Astrocyte (in vitro differentiated cells and primary cell): ENCODE data around the gene SFMBT2. TPM values are rescaled to one million over a fixed set of nuclear protein-coding genes. Genes with fewer than 3 reads are reported as not detected.

Experiments
- DNase-seq: peaks from one replicate; pipeline ENCODE4 v3.0.0-alpha.2; 2010; ENCODE audit warnings: low read depth
- FAIRE-seq: peaks from 2 replicates; lab custom pipeline; 2011; peaks lifted over from hg19 to GRCh38; lab: Jason Lieb, UNC
- H2AFZ ChIP-seq: 2 replicates; pipeline ENCODE4 v1.6.0; 2012; ENCODE audit warnings: low read depth, low read length, inconsistent platforms
- H3K27ac ChIP-seq: 2 replicates; pipeline ENCODE4 v1.5.1; 2011; ENCODE audit warnings: low read depth, low read length, inconsistent platforms
- H3K27me3 ChIP-seq: 2 replicates; pipeline ENCODE4 v1.6.0; 2011; ENCODE audit warnings: low read length, inconsistent platforms; ENCODE audit not compliant: insufficient read depth
- H3K36me3 ChIP-seq: 2 replicates; pipeline ENCODE4 v1.5.1; 2011; ENCODE audit warnings: low read length, inconsistent platforms; ENCODE audit not compliant: insufficient read depth
- H3K4me1 ChIP-seq: 2 replicates; pipeline ENCODE4 v1.5.1; 2011; ENCODE audit warnings: low read length, inconsistent platforms; ENCODE audit not compliant: insufficient read depth
- H3K4me2 ChIP-seq: 2 replicates; pipeline ENCODE4 v1.6.0; 2012; ENCODE audit warnings: low read length, inconsistent platforms
- H3K4me3 ChIP-seq: 2 replicates; pipeline ENCODE4 v1.5.1; 2011; ENCODE audit warnings: low read depth, mild to moderate bottlenecking, low read length, inconsistent platforms; ENCODE audit not compliant: insufficient read depth
- H3K79me2 ChIP-seq: 2 replicates; pipeline ENCODE4 v1.6.0; 2012; ENCODE audit warnings: mild to moderate bottlenecking, low read length, inconsistent platforms; ENCODE audit not compliant: insufficient read depth
- H3K9ac ChIP-seq: 2 replicates; pipeline ENCODE4 v1.6.0; 2012; ENCODE audit warnings: mild to moderate bottlenecking, low read length, inconsistent platforms
- H3K9me3 ChIP-seq: 2 replicates; pipeline ENCODE4 v1.5.1; 2012; ENCODE audit warnings: low read depth, mild to moderate bottlenecking, low read length, inconsistent platforms; ENCODE audit not compliant: insufficient read depth
- H4K20me1 ChIP-seq: 2 replicates; pipeline ENCODE4 v1.6.0; 2012; ENCODE audit warnings: low read length, inconsistent platforms; ENCODE audit not compliant: insufficient read depth
- H3K27ac Mint-ChIP-seq: one replicate; pipeline ENCODE4 v1.8.0; 2021; ENCODE audit warnings: mild to moderate bottlenecking, mixed read lengths; ENCODE audit not compliant: unreplicated experiment
- H3K27me3 Mint-ChIP-seq: one replicate; pipeline ENCODE4 v1.8.0; 2021; ENCODE audit warnings: low read depth, mixed read lengths; ENCODE audit not compliant: unreplicated experiment
- H3K36me3 Mint-ChIP-seq: one replicate; pipeline ENCODE4 v1.8.0; 2021; ENCODE audit warnings: low read depth, mixed read lengths; ENCODE audit not compliant: unreplicated experiment
- H3K4me1 Mint-ChIP-seq: one replicate; pipeline ENCODE4 v1.8.0; 2021; ENCODE audit warnings: low read depth, mixed read lengths; ENCODE audit not compliant: unreplicated experiment
- H3K4me3 Mint-ChIP-seq: one replicate; pipeline ENCODE4 v1.8.0; 2021; ENCODE audit warnings: mild to moderate bottlenecking, moderate library complexity, mixed read lengths; ENCODE audit not compliant: unreplicated experiment
- H3K9me3 Mint-ChIP-seq: one replicate; pipeline ENCODE4 v1.8.0; 2021; ENCODE audit warnings: mild to moderate bottlenecking, mixed read lengths; ENCODE audit not compliant: unreplicated experiment
- CTCF ChIP-seq: IDR thresholded peaks from 2 replicates; pipeline ENCODE4 v1.5.1; 2011; ENCODE audit warnings: low read depth, mild to moderate bottlenecking, inconsistent platforms, low read length, moderate library complexity; ENCODE audit not compliant: insufficient read depth
- EZH2 ChIP-seq: IDR thresholded peaks from 2 replicates; pipeline ENCODE4 v1.6.1; 2012; ENCODE audit warnings: mild to moderate bottlenecking, low read length, inconsistent platforms; ENCODE audit not compliant: insufficient read depth
- total RNA-seq: library from RNA; stranded (reverse); gene quantifications from 2 replicates; pipeline ENCODE4 v1.2.1, GENCODE V29; 2021

Gene SFMBT2
- total RNA-seq, 1 donor from 2014 or later: 3.9 TPM

GRCh38 chr10:7298495-7298894 lies 112.3 kb downstream of the SFMBT2 start:
- H3K27me3 ChIP-seq: no peaks in the 10 kb centered on the region
- H3K36me3 Mint-ChIP-seq: no peaks in the 10 kb centered on the region
- H3K4me1 ChIP-seq: no peaks in the 10 kb centered on the region
- no peak overlapping the region for H3K27ac ChIP-seq
- DNase-seq (no peak), FAIRE-seq (no peak)
- H3K4me3 Mint-ChIP-seq: no peak overlapping the region
- H3K36me3 ChIP-seq: no peaks in the 10 kb centered on the region
- no peak overlapping the region for H3K4me2 ChIP-seq
- H3K9ac ChIP-seq: no peak overlapping the region
- H3K4me1 Mint-ChIP-seq: peaks cover 27% of the 10 kb centered on the region
- peaks cover 7% of the 10 kb centered on the region for H3K9me3 Mint-ChIP-seq
- no peak overlapping the region for H3K27ac Mint-ChIP-seq
- H4K20me1 ChIP-seq: no peaks in the 10 kb centered on the region
- H3K4me3 ChIP-seq: no peak overlapping the region
- TF ChIP-seq CTCF (no peak), EZH2 (no peak)
- H2AFZ ChIP-seq: no peak overlapping the region
- H3K9me3 ChIP-seq: no peaks in the 10 kb centered on the region
- H3K27me3 Mint-ChIP-seq: peaks cover 3% of the 10 kb centered on the region
- no peaks in the 10 kb centered on the region for H3K79me2 ChIP-seq

- H3K27ac Mint-ChIP-seq: no peak overlapping the region
- peaks cover 4% of the 10 kb centered on the region for H3K27me3 Mint-ChIP-seq
- H3K4me2 ChIP-seq: no peak overlapping the region
- H3K36me3 ChIP-seq: no peaks in the 10 kb centered on the region
- H3K4me1 Mint-ChIP-seq: peaks cover 16% of the 10 kb centered on the region
- H3K9me3 ChIP-seq: no peaks in the 10 kb centered on the region
- no peak for DNase-seq
- TF ChIP-seq EZH2 (no peak), CTCF (no peak)
- H3K9ac ChIP-seq: no peak overlapping the region
- no peaks in the 10 kb centered on the region for H3K36me3 Mint-ChIP-seq
- H3K27ac ChIP-seq: no peak overlapping the region
- H3K79me2 ChIP-seq: no peaks in the 10 kb centered on the region
- H3K4me3 ChIP-seq: no peak overlapping the region
- peaks cover 7% of the 10 kb centered on the region for H3K9me3 Mint-ChIP-seq
- no peak for FAIRE-seq
- H3K4me3 Mint-ChIP-seq: no peak overlapping the region
- no peak overlapping the region for H2AFZ ChIP-seq
- H3K27me3 ChIP-seq: no peaks in the 10 kb centered on the region
- no peaks in the 10 kb centered on the region for H4K20me1 ChIP-seq
- no peaks in the 10 kb centered on the region for H3K4me1 ChIP-seq
These were observed 113.7 kb downstream of the SFMBT2 start for GRCh38 chr10:7297094-7297493.

GRCh38 chr10:7296648-7297047 lies 114.2 kb downstream of the SFMBT2 start:
- peaks cover 4% of the 10 kb centered on the region for H3K27me3 Mint-ChIP-seq
- peaks cover 14% of the 10 kb centered on the region for H3K4me1 Mint-ChIP-seq
- Histone ChIP-seq H3K27ac (no peak overlapping the region), H3K4me2 (no peak overlapping the region), H3K4me1 (no peaks in the 10 kb centered on the region), H3K9ac (no peak overlapping the region), H3K79me2 (no peaks in the 10 kb centered on the region), H3K9me3 (no peaks in the 10 kb centered on the region), H3K4me3 (no peak overlapping the region), H2AFZ (no peak overlapping the region), H3K27me3 (no peaks in the 10 kb centered on the region), H3K36me3 (no peaks in the 10 kb centered on the region), H4K20me1 (no peaks in the 10 kb centered on the region)
- H3K4me3 Mint-ChIP-seq: no peak overlapping the region
- TF ChIP-seq EZH2 (no peak), CTCF (no peak)
- FAIRE-seq (no peak), DNase-seq (no peak)
- peaks cover 7% of the 10 kb centered on the region for H3K9me3 Mint-ChIP-seq
- H3K27ac Mint-ChIP-seq: no peak overlapping the region
- H3K36me3 Mint-ChIP-seq: no peaks in the 10 kb centered on the region
